ENCODE data around the gene ZNF99.

DNA sequence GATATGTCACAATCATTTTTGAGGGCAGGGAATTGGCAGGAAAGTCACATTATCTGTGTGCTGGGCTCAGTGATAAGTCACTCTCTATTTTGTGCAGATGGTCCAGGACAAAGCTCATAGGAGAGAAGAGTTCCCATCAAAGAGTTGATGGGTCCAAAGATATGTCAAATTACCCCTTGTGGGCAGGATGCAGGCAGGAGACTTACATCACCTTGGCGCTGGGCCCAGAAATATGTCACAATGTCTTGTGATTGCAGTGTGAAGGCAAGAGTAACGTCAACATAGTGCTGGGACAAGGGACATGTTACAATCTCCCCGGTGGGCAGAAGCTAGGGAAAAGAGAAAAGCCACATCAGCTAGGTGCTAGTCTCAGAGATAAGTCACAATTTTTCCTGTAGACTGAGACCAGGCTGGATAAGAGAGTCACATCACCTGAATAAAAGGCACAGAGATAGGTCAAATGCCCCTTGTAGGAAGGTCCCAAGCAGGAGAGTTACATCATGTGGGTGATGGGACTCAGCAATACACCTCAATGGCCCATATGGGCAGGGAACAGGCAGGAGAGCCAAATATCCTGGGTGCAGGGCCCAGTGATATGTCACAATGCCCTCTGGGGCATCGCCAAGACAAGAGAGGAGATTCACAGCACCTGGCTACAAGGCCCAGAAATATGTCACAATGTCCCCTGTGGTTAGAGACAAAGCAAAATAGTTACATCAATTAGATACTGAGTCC is 47.9 kb downstream of the ZNF99 start:
- TF ChIP-seq, protein P1, sequence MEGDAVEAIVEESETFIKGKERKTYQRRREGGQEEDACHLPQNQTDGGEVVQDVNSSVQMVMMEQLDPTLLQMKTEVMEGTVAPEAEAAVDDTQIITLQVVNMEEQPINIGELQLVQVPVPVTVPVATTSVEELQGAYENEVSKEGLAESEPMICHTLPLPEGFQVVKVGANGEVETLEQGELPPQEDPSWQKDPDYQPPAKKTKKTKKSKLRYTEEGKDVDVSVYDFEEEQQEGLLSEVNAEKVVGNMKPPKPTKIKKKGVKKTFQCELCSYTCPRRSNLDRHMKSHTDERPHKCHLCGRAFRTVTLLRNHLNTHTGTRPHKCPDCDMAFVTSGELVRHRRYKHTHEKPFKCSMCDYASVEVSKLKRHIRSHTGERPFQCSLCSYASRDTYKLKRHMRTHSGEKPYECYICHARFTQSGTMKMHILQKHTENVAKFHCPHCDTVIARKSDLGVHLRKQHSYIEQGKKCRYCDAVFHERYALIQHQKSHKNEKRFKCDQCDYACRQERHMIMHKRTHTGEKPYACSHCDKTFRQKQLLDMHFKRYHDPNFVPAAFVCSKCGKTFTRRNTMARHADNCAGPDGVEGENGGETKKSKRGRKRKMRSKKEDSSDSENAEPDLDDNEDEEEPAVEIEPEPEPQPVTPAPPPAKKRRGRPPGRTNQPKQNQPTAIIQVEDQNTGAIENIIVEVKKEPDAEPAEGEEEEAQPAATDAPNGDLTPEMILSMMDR (conservative IDR thresholded peaks at IDR 0.05 in 1 of 2, IDR thresholded peaks at IDR 0.05 in 1 of 2; ENCODE audit: low read depth in 1 of 2, low read length in 2 of 2) = no peak
- no peak for TF ChIP-seq EZH2 (IDR thresholded peaks at IDR 0.05; ENCODE audit: low read length, missing control alignments)

All from fibroblast of lung (primary cell).